GM19372 (cell line): ENCODE measurements around the gene NSMF.

Experiments
- ATAC-seq: cut with Tn5 transposase; IDR thresholded peaks from one replicate; pipeline ENCODE4 v1.9.1; 2021; ENCODE audit warnings: mild to moderate bottlenecking, low read depth, moderate library complexity; ENCODE audit not compliant: unreplicated experiment

Gene NSMF

GRCh38 chr9:137459152-137459600 lies at the start of gene NSMF:
Gene NSMF (minus strand): TSS chr9:137459334. CDS start chr9:137459102, 232 bp downstream.
- peak; percentile 68 for ATAC-seq

- ATAC-seq = no peak
These were observed 47.6 kb upstream of the NSMF start for GRCh38 chr9:137506702-137507171.

GRCh38 chr9:137506274-137506673 lies 47.1 kb upstream of the NSMF start:
- no peak for ATAC-seq

GRCh38 chr9:137505421-137506140 lies 46.4 kb upstream of the NSMF start:
- no peak for ATAC-seq

- ATAC-seq = no peak
These were observed 45.3 kb upstream of the NSMF start for GRCh38 chr9:137504432-137504777.

GRCh38 chr9:137502008-137502911 lies 43.1 kb upstream of the NSMF start:
- ATAC-seq = no peak

GRCh38 chr9:137501457-137501856 lies 42.3 kb upstream of the NSMF start:
- ATAC-seq = no peak

- ATAC-seq = no peak
These were observed 41.7 kb upstream of the NSMF start for GRCh38 chr9:137500666-137501397.

- ATAC-seq = no peak
These were observed 40.9 kb upstream of the NSMF start for GRCh38 chr9:137499858-137500661.

GRCh38 chr9:137499416-137499815 lies 40.3 kb upstream of the NSMF start:
- ATAC-seq = no peak

- ATAC-seq = no peak
These were observed 39.6 kb upstream of the NSMF start for GRCh38 chr9:137498720-137499150.

- no peak for ATAC-seq
These were observed 39.0 kb upstream of the NSMF start for GRCh38 chr9:137497921-137498719.

- ATAC-seq = no peak
These were observed 37.7 kb upstream of the NSMF start for GRCh38 chr9:137496601-137497375.

- no peak for ATAC-seq
These were observed 35.6 kb upstream of the NSMF start for GRCh38 chr9:137494550-137495351.

GRCh38 chr9:137494104-137494544 lies 35.0 kb upstream of the NSMF start:
- ATAC-seq = no peak

- ATAC-seq = no peak
These were observed 34.4 kb upstream of the NSMF start for GRCh38 chr9:137493364-137494103.
